H1 (cell line): ENCODE measurements around the gene OGFOD1. TPM values are rescaled to one million over a fixed set of nuclear protein-coding genes. Genes with fewer than 3 reads are reported as not detected.

Experiments used
- CTCF ChIA-PET: fragments of 300-600 bp; sonication (Branson Sonifier 250); formaldehyde crosslinking; loops from one replicate; lab custom pipeline; 2021; ENCODE audit not compliant: partially characterized antibody; lab: Charles Lee
- POLR2A ChIA-PET: fragments of 300-600 bp; sonication (Branson Sonifier 250); formaldehyde crosslinking; loops from one replicate; lab custom pipeline; 2021; ENCODE audit warnings: inconsistent platforms; ENCODE audit not compliant: partially characterized antibody; lab: Charles Lee
- DNase-seq, 2 experiments: peaks; one replicate each; pipeline versions ENCODE4 v3.0.0 to v3.0.0-alpha.2; 2010 to 2022; ENCODE audit warnings: low spot score in 2 of 2, low read depth in 1 of 2, mixed read lengths in 1 of 2
- FAIRE-seq: peaks from 2 replicates; lab custom pipeline; 2011; peaks lifted over from hg19 to GRCh38; lab: Jason Lieb, UNC
- H2AFZ ChIP-seq: 2 replicates; pipeline ENCODE4 v1.8.1; 2012; ENCODE audit warnings: low read length, inconsistent platforms
- H2AK5ac ChIP-seq: 2 replicates; pipeline ENCODE4 v1.6.1; 2013; ENCODE audit warnings: low read depth, low read length
- H2BK120ac ChIP-seq: replicated peaks from 2 replicates; pipeline ENCODE3; 2013; ENCODE audit warnings: low read depth, low read length, inconsistent platforms
- H2BK12ac ChIP-seq: 2 replicates; pipeline ENCODE4 v1.6.1; 2013; ENCODE audit warnings: low read depth, low read length
- H2BK15ac ChIP-seq: 2 replicates; pipeline ENCODE4 v1.6.1; 2013; ENCODE audit warnings: low read length
- H2BK20ac ChIP-seq: 2 replicates; pipeline ENCODE4 v1.6.1; 2013; ENCODE audit warnings: low read length
- H2BK5ac ChIP-seq: 2 replicates; pipeline ENCODE4 v1.6.1; 2013; ENCODE audit warnings: low read depth, low read length
- H3K14ac ChIP-seq: 2 replicates; pipeline ENCODE4 v1.6.1; 2013; ENCODE audit warnings: inconsistent platforms; ENCODE audit not compliant: insufficient read length
- H3K18ac ChIP-seq: 2 replicates; pipeline ENCODE4 v1.6.1; 2013; ENCODE audit warnings: low read length; ENCODE audit errors: extremely low read depth
- H3K23ac ChIP-seq: 2 replicates; pipeline ENCODE4 v1.6.1; 2013; ENCODE audit warnings: inconsistent platforms; ENCODE audit not compliant: insufficient read length
- H3K23me2 ChIP-seq: 2 replicates; pipeline ENCODE4 v1.6.1; 2013; ENCODE audit warnings: low read depth, low read length
- H3K27ac ChIP-seq: 2 replicates; pipeline ENCODE4 v1.6.1; 2011; ENCODE audit warnings: low read depth, low read length, inconsistent platforms
- H3K27me3 ChIP-seq, 4 experiments: replicated peaks in 1 of 4; 1 replicate in 1 of 4; 2 replicates in 3 of 4; pipeline versions ENCODE4 v1.6.1 to v1.8.1; 2011 to 2013; ENCODE audit warnings: low read length in 3 of 4, mild to moderate bottlenecking in 3 of 4, inconsistent platforms in 2 of 4, mixed read lengths in 2 of 4, moderate library complexity in 1 of 4; ENCODE audit not compliant: control insufficient read depth in 3 of 4, insufficient read depth in 3 of 4; ENCODE audit errors: extremely low read depth in 1 of 4
- H3K36me3 ChIP-seq, 4 experiments: 2 replicates each; pipeline versions ENCODE4 v1.6.1 to v1.8.1; 2011 to 2013; ENCODE audit warnings: mild to moderate bottlenecking in 4 of 4, low read length in 3 of 4, moderate library complexity in 2 of 4, control low read depth in 1 of 4, inconsistent platforms in 1 of 4; ENCODE audit not compliant: insufficient read depth in 4 of 4, control insufficient read depth in 2 of 4
- H3K4ac ChIP-seq: replicated peaks from 2 replicates; pipeline ENCODE3; 2013; ENCODE audit warnings: low read length, low read depth, mixed read lengths, inconsistent platforms; ENCODE audit not compliant: insufficient read length
- H3K4me1 ChIP-seq, 4 experiments: replicated peaks in 1 of 4; 1 replicate in 1 of 4; 2 replicates in 3 of 4; pipeline versions ENCODE4 v1.6.1 to v1.8.1; 2011 to 2013; ENCODE audit warnings: low read length in 3 of 4, inconsistent platforms in 2 of 4, mixed read lengths in 1 of 4; ENCODE audit not compliant: insufficient read depth in 4 of 4, control insufficient read depth in 3 of 4
- H3K4me2 ChIP-seq, 2 experiments: 2 replicates each; pipeline versions ENCODE4 v1.6.1 to v1.8.1; 2011 to 2013; ENCODE audit warnings: low read depth in 2 of 2, low read length in 2 of 2, control low read depth in 1 of 2, inconsistent platforms in 1 of 2, mild to moderate bottlenecking in 1 of 2; ENCODE audit not compliant: insufficient read depth in 1 of 2
- H3K4me3 ChIP-seq, 4 experiments: fragments of 200-600, 300-600 bp in 1 of 4; sonication (generic), shearing (Covaris generic), sonication (Bioruptor Twin) in 1 of 4; 2 replicates each; pipeline versions ENCODE4 v1.5.1 to v1.8.1; 2011 to 2016; ENCODE audit warnings: low read length in 4 of 4, low read depth in 3 of 4, control low read depth in 2 of 4, inconsistent platforms in 2 of 4, mild to moderate bottlenecking in 2 of 4, mixed read lengths in 1 of 4, moderate library complexity in 1 of 4; ENCODE audit not compliant: insufficient read depth in 2 of 4; ENCODE audit errors: extremely low read depth in 1 of 4
- H3K56ac ChIP-seq: replicated peaks from 2 replicates; pipeline ENCODE3; 2013; ENCODE audit warnings: low read depth, mild to moderate bottlenecking, mixed read lengths, low read length, inconsistent platforms; ENCODE audit not compliant: insufficient read length
- H3K79me1 ChIP-seq: 2 replicates; pipeline ENCODE4 v1.6.1; 2013; ENCODE audit warnings: low read depth, low read length, control low read depth
- H3K79me2 ChIP-seq, 2 experiments: 2 replicates each; pipeline versions ENCODE4 v1.6.1 to v1.8.1; 2012 to 2013; ENCODE audit warnings: low read length in 2 of 2, mild to moderate bottlenecking in 2 of 2, inconsistent platforms in 1 of 2; ENCODE audit not compliant: insufficient read depth in 2 of 2, control insufficient read depth in 1 of 2
- H3K9ac ChIP-seq, 4 experiments: replicated peaks in 1 of 4; 1 replicate in 1 of 4; 2 replicates in 3 of 4; pipeline versions ENCODE4 v1.6.1 to v1.8.1; 2011 to 2013; ENCODE audit warnings: low read depth in 3 of 4, low read length in 3 of 4, control low read depth in 2 of 4, mild to moderate bottlenecking in 2 of 4, moderate library complexity in 2 of 4, inconsistent platforms in 1 of 4; ENCODE audit errors: extremely low read depth in 1 of 4
- H3K9me3 ChIP-seq, 2 experiments: 2 replicates each; pipeline versions ENCODE4 v1.6.1 to v1.8.1; 2012 to 2013; ENCODE audit warnings: mild to moderate bottlenecking in 2 of 2, moderate library complexity in 2 of 2, control low read depth in 1 of 2, inconsistent platforms in 1 of 2, low read depth in 1 of 2, low read length in 1 of 2, mixed read lengths in 1 of 2; ENCODE audit not compliant: insufficient read depth in 2 of 2
- H4K20me1 ChIP-seq, 2 experiments: replicated peaks in 1 of 2; 2 replicates each; pipeline versions ENCODE3 to v1.8.1; 2011 to 2013; ENCODE audit warnings: inconsistent platforms in 2 of 2, low read length in 2 of 2, mild to moderate bottlenecking in 1 of 2; ENCODE audit not compliant: insufficient read depth in 2 of 2, control insufficient read depth in 1 of 2
- H4K5ac ChIP-seq: 2 replicates; pipeline ENCODE4 v1.6.1; 2013; ENCODE audit warnings: low read length, low read depth, mixed read lengths, inconsistent platforms; ENCODE audit not compliant: insufficient read length
- H4K8ac ChIP-seq: 2 replicates; pipeline ENCODE4 v1.8.0; 2013; ENCODE audit warnings: mild to moderate bottlenecking, moderate library complexity, low read length, inconsistent platforms; ENCODE audit not compliant: insufficient read depth; ENCODE audit errors: extremely low read depth
- H4K91ac ChIP-seq: replicated peaks from 2 replicates; pipeline ENCODE3; 2013; ENCODE audit warnings: low read length, mixed read lengths, inconsistent platforms; ENCODE audit not compliant: insufficient read length
- CREB1 ChIP-seq: IDR thresholded peaks from 2 replicates; pipeline ENCODE4 v1.6.1; 2012; ENCODE audit warnings: inconsistent platforms
- EGR1 ChIP-seq: IDR thresholded peaks from 2 replicates; pipeline ENCODE4 v1.6.1; 2011; ENCODE audit warnings: low read depth, low read length, borderline replicate concordance
- JUND ChIP-seq: IDR thresholded peaks from 2 replicates; pipeline ENCODE4 v1.6.1; 2011; ENCODE audit warnings: mild to moderate bottlenecking, improper control_type of control experiment, low read length
- KDM4A ChIP-seq: IDR thresholded peaks from one replicate; pipeline ENCODE4 v1.7.1; 2012; ENCODE audit warnings: low read depth, mild to moderate bottlenecking, moderate library complexity, low read length, inconsistent platforms; ENCODE audit not compliant: severe bottlenecking
- NRF1 ChIP-seq: IDR thresholded peaks from 2 replicates; pipeline ENCODE4 v1.6.1; 2011; ENCODE audit warnings: mild to moderate bottlenecking, low read depth, low read length, improper control_type of control experiment
- POLR2AphosphoS5 ChIP-seq: IDR thresholded peaks from 2 replicates; pipeline ENCODE4 v1.6.1; 2011; ENCODE audit warnings: low read depth, low read length
- RXRA ChIP-seq: IDR thresholded peaks from 2 replicates; pipeline ENCODE4 v1.6.1; 2011; ENCODE audit warnings: low read depth, mild to moderate bottlenecking, low read length, moderate library complexity; ENCODE audit not compliant: insufficient read depth
- TAF7 ChIP-seq: optimal IDR thresholded peaks from 2 replicates; pipeline ENCODE3; 2011; ENCODE audit warnings: low read depth, mild to moderate bottlenecking, inconsistent platforms, low read length, moderate library complexity, borderline replicate concordance
- TCF12 ChIP-seq: IDR thresholded peaks from 2 replicates; pipeline ENCODE4 v1.6.1; 2011; ENCODE audit warnings: low read depth, mild to moderate bottlenecking, low read length
- WGBS, 2 experiments: shearing (Covaris generic) in 1 of 2; methylation state at CpG; one replicate each; pipeline versions ENCODE4 v1.1.6 to v1.1.7; 2013 to 2015; ENCODE audit warnings: low lambda C conversion rate in 2 of 2, mixed read lengths in 2 of 2, inconsistent platforms in 1 of 2, low coverage in 1 of 2, missing lambda C conversion rate in 1 of 2; ENCODE audit not compliant: insufficient replicate concordance in 2 of 2, insufficient coverage in 1 of 2, insufficient read length in 1 of 2; ENCODE audit errors: extremely low coverage in 1 of 2, missing lambda C conversion rate in 1 of 2; 5-methylcytosine and 5-hydroxymethylcytosine counted together
- polyA plus RNA-seq, 7 experiments: library from polyadenylated mRNA; depleted of rRNA in 3 of 7; stranded (reverse) in 5 of 7; unstranded in 2 of 7; fragments of >200 nt in 5 of 7; fragments of 200-250 nt in 2 of 7; gene quantifications; 1 replicate in 5 of 7; 2 replicates in 1 of 7; 4 replicates in 1 of 7; pipeline versions ENCODE4 v1.2.1 to v1.2.3, GENCODE V29; 2011 to 2013; ENCODE audit warnings: missing spikeins in 2 of 7, mixed read lengths in 2 of 7
- total RNA-seq: library from RNA; stranded (reverse); fragmentation: NEBNext Ultra II Directional; extraction: Animal tissue kit (Norgen Biotek cat#: 25700); gene quantifications from 2 replicates; pipeline ENCODE4 v1.2.1, GENCODE V29; 2021
- TF ChIP-seq, protein P1 (sequence below): IDR thresholded peaks from 2 replicates; pipeline ENCODE4 v1.6.1; 2012; ENCODE audit warnings: low read length, inconsistent platforms

Gene OGFOD1
- total and polyA plus RNA-seq, 2 of the 8 experiments (the other 6 are each of a cell fraction or from before 2014, with no cell fraction given): 24.6 to 61.4 TPM

- Histone ChIP-seq H4K5ac (no peak overlapping the region), H3K27me3 (no peaks in the 10 kb centered on the region), H3K27ac (no peak overlapping the region), H3K79me2 (no peaks in the 10 kb centered on the region), H3K36me3 (no peaks in the 10 kb centered on the region; a peak in 2 of 8 replicates), H2AK5ac (no peak overlapping the region), H3K4me1 (no peaks in the 10 kb centered on the region), H3K9ac (no peak overlapping the region), H2BK5ac (no peak overlapping the region), H3K9me3 (no peaks in the 10 kb centered on the region), H3K14ac (no peak overlapping the region), H2BK15ac (no peak overlapping the region), H3K4me3 (no peak overlapping the region), H4K20me1 (no peaks in the 10 kb centered on the region), H4K8ac (no peak overlapping the region), H3K4me2 (no peak overlapping the region), H3K4ac (no peak overlapping the region), H2AFZ (no peak overlapping the region), H3K23me2 (no peaks in the 10 kb centered on the region), H3K23ac (no peak overlapping the region), H4K91ac (no peak overlapping the region), H3K56ac (no peak overlapping the region), H2BK20ac (no peak overlapping the region), H3K79me1 (no peaks in the 10 kb centered on the region), H2BK120ac (no peak overlapping the region), H3K18ac (no peak overlapping the region), H2BK12ac (no peak overlapping the region)
- no peak for DNase-seq
- no peak for FAIRE-seq
- ChIA-PET CTCF (interaction anchor here (0.9 kb wide), 1 partner anchor 48 kb away, joined by 3 read pairs; no protein-coding TSS in a partner anchor), POLR2A (no interaction called here)
- WGBS, 2 experiments: 89% methylated on average over 1 of the region's 1 CpG; no CpG with 5 or more reads in 1 of the 2 experiments
- TF ChIP-seq KDM4A (no peak), TCF12 (no peak), TAF7 (no peak), RXRA (no peak), EGR1 (no peak), NRF1 (no peak), JUND (no peak), POLR2AphosphoS5 (no peak), CREB1 (no peak)
- TF ChIP-seq, protein P1, sequence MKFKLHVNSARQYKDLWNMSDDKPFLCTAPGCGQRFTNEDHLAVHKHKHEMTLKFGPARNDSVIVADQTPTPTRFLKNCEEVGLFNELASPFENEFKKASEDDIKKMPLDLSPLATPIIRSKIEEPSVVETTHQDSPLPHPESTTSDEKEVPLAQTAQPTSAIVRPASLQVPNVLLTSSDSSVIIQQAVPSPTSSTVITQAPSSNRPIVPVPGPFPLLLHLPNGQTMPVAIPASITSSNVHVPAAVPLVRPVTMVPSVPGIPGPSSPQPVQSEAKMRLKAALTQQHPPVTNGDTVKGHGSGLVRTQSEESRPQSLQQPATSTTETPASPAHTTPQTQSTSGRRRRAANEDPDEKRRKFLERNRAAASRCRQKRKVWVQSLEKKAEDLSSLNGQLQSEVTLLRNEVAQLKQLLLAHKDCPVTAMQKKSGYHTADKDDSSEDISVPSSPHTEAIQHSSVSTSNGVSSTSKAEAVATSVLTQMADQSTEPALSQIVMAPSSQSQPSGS: no peak
Measured at GRCh38 chr16:56512025-56512424, 60.7 kb downstream of the OGFOD1 start.
